IMR-90 (cell line): ENCODE data around the gene COX6A1. TPM values are rescaled to one million over a fixed set of nuclear protein-coding genes. Genes with fewer than 3 reads are reported as not detected.

Experiments used
- ATAC-seq: fragments of 200-7000 bp; cut with Tn5 transposase; 2 replicates; pipeline ENCODE4 v1.9.1; 2020; ENCODE audit warnings: low read depth, mild to moderate bottlenecking, moderate library complexity
- Bru-seq: library from RNA; stranded (reverse); fragments of 400-500 nt; gene quantifications from one replicate; lab custom pipeline; 2021; lab: Mats Ljungman, UMichigan
- BruChase-seq, 2 experiments: library from RNA; stranded (reverse); fragments of 400-500 nt; gene quantifications; one replicate each; lab custom pipeline; 2021; lab: Mats Ljungman, UMichigan
- BruUV-seq: library from RNA; stranded (reverse); fragments of 400-500 nt; replicated peaks from 2 replicates; lab custom pipeline; 2021; lab: Mats Ljungman, UMichigan
- CTCF ChIA-PET: fragments of 300-600 bp; formaldehyde crosslinking; extraction: SDS; loops from one replicate; lab custom pipeline; 2021; ENCODE audit warnings: antibody characterized with exemption; lab: Yijun Ruan, JAX
- POLR2A ChIA-PET: fragments of 300-600 bp; sonication (Branson Sonifier 250); formaldehyde crosslinking; loops from one replicate; lab custom pipeline; 2022; ENCODE audit warnings: antibody characterized with exemption; ENCODE audit not compliant: unreplicated experiment; lab: Charles Lee
- DNase-seq: peaks from one replicate; pipeline ENCODE4 v3.0.0; 2013
- H2AFZ ChIP-seq: replicated peaks from 2 replicates; pipeline ENCODE3; 2013; ENCODE audit warnings: low read length, mild to moderate bottlenecking; ENCODE audit not compliant: poor library complexity
- H2AK5ac ChIP-seq: 2 replicates; pipeline ENCODE4 v1.6.1; 2013; ENCODE audit warnings: low read depth, low read length, inconsistent platforms
- H2AK9ac ChIP-seq: replicated peaks from 2 replicates; pipeline ENCODE3; 2013; ENCODE audit warnings: mild to moderate bottlenecking, low read depth, low read length, moderate library complexity; ENCODE audit not compliant: poor library complexity
- H2BK120ac ChIP-seq: 2 replicates; pipeline ENCODE4 v1.6.1; 2013; ENCODE audit warnings: low read depth, low read length, inconsistent platforms
- H2BK15ac ChIP-seq: 3 replicates; pipeline ENCODE4 v1.6.1; 2013; ENCODE audit warnings: low read depth, low read length, inconsistent platforms
- H2BK20ac ChIP-seq: 2 replicates; pipeline ENCODE4 v1.6.1; 2013; ENCODE audit warnings: low read depth, mild to moderate bottlenecking, inconsistent platforms, low read length, moderate library complexity
- H2BK5ac ChIP-seq: 2 replicates; pipeline ENCODE4 v1.6.1; 2013; ENCODE audit warnings: mild to moderate bottlenecking, low read depth, low read length, inconsistent platforms; ENCODE audit not compliant: poor library complexity, severe bottlenecking
- H3K14ac ChIP-seq: replicated peaks from 2 replicates; pipeline ENCODE4 v1.6.1; 2013; ENCODE audit warnings: low read depth, low read length, inconsistent platforms
- H3K18ac ChIP-seq: 2 replicates; pipeline ENCODE4 v1.6.1; 2013; ENCODE audit warnings: low read depth, low read length, control low read depth
- H3K23ac ChIP-seq: 2 replicates; pipeline ENCODE4 v1.6.1; 2013; ENCODE audit warnings: low read depth, low read length, inconsistent platforms
- H3K27ac ChIP-seq: 2 replicates; pipeline ENCODE4 v1.5.1; 2013; ENCODE audit warnings: mild to moderate bottlenecking, control low read depth, low read length; ENCODE audit not compliant: insufficient read depth
- H3K27me3 ChIP-seq: 2 replicates; pipeline ENCODE4 v1.6.1; 2013; ENCODE audit warnings: low read length; ENCODE audit not compliant: control insufficient read depth, insufficient read depth
- H3K36me3 ChIP-seq: 2 replicates; pipeline ENCODE4 v1.6.1; 2013; ENCODE audit warnings: low read length, mixed read lengths; ENCODE audit not compliant: control insufficient read depth, insufficient read depth
- H3K4ac ChIP-seq: 2 replicates; pipeline ENCODE4 v1.6.1; 2013; ENCODE audit warnings: low read depth, low read length, inconsistent platforms
- H3K4me1 ChIP-seq: 2 replicates; pipeline ENCODE4 v1.6.1; 2013; ENCODE audit warnings: low read length, mixed read lengths; ENCODE audit not compliant: control insufficient read depth, insufficient read depth
- H3K4me2 ChIP-seq: 2 replicates; pipeline ENCODE4 v1.6.1; 2013; ENCODE audit warnings: low read depth, mild to moderate bottlenecking, control low read depth, low read length, moderate library complexity
- H3K4me3 ChIP-seq: 2 replicates; pipeline ENCODE4 v1.5.1; 2013; ENCODE audit warnings: low read depth, mild to moderate bottlenecking, control low read depth, low read length, moderate library complexity; ENCODE audit not compliant: insufficient read depth
- H3K56ac ChIP-seq: 2 replicates; pipeline ENCODE4 v1.6.1; 2013; ENCODE audit warnings: low read length, inconsistent platforms; ENCODE audit not compliant: insufficient read depth; ENCODE audit errors: extremely low read depth
- H3K79me1 ChIP-seq, 2 experiments: 2 replicates each; pipeline ENCODE4 v1.6.1; 2013; ENCODE audit warnings: low read length in 2 of 2, inconsistent platforms in 1 of 2, low read depth in 1 of 2
- H3K9ac ChIP-seq: 2 replicates; pipeline ENCODE4 v1.6.1; 2013; ENCODE audit warnings: low read depth, low read length, control low read depth
- H3K9me1 ChIP-seq: 2 replicates; pipeline ENCODE4 v1.6.1; 2013; ENCODE audit warnings: low read length, inconsistent platforms; ENCODE audit not compliant: insufficient read depth
- H3K9me3 ChIP-seq: 2 replicates; pipeline ENCODE4 v1.6.1; 2013; ENCODE audit warnings: low read length; ENCODE audit not compliant: control insufficient read depth, insufficient read depth
- H4K20me1 ChIP-seq: 2 replicates; pipeline ENCODE4 v1.6.1; 2013; ENCODE audit warnings: low read length, inconsistent platforms; ENCODE audit not compliant: insufficient read depth
- H4K5ac ChIP-seq: 2 replicates; pipeline ENCODE4 v1.6.1; 2013; ENCODE audit warnings: mild to moderate bottlenecking, low read depth, low read length, control low read depth
- H4K8ac ChIP-seq, 2 experiments: 2 replicates each; pipeline ENCODE4 v1.6.1; 2013; ENCODE audit warnings: low read depth in 2 of 2, low read length in 2 of 2, control low read depth in 1 of 2, inconsistent platforms in 1 of 2
- H4K91ac ChIP-seq: 2 replicates; pipeline ENCODE4 v1.6.1; 2013; ENCODE audit warnings: low read depth, low read length, inconsistent platforms; ENCODE audit not compliant: insufficient read depth
- MXI1 ChIP-seq: IDR thresholded peaks from 2 replicates; pipeline ENCODE4 v1.6.1; 2012; ENCODE audit warnings: low read depth, mild to moderate bottlenecking, low read length, moderate library complexity, borderline replicate concordance
- POLR2A ChIP-seq: IDR thresholded peaks from 2 replicates; pipeline ENCODE4 v1.6.1; 2012; ENCODE audit warnings: mild to moderate bottlenecking, low read depth, low read length
- RFX5 ChIP-seq: IDR thresholded peaks from 2 replicates; pipeline ENCODE4 v1.8.0; 2012; ENCODE audit warnings: low read depth, mild to moderate bottlenecking, low read length, moderate library complexity
- WGBS, 2 experiments: methylation state at CpG; one replicate each; pipeline versions ENCODE4 v1.1.5 to v1.1.7; 2013; ENCODE audit warnings: missing lambda C conversion rate in 2 of 2; ENCODE audit not compliant: insufficient read length in 1 of 2; ENCODE audit errors: extremely low coverage in 2 of 2; 5-methylcytosine and 5-hydroxymethylcytosine counted together
- dilution Hi-C: fragments of 300-500 bp; cut with HindIII; formaldehyde crosslinking; loops from one replicate; pipeline ENCODE4 v1.14.3; 2018; ENCODE audit warnings: low sequenced_read_pairs; ENCODE audit not compliant: unreplicated experiment
- in situ Hi-C: fragments of 300-500 bp; cut with MboI; formaldehyde crosslinking; loops from 3 replicates; pipeline ENCODE4 v1.14.3; 2019; ENCODE audit warnings: low sequenced_read_pairs, inconsistent platforms, mixed read lengths
- intact Hi-C: fragments of 100-400 bp; cut with micrococcal nuclease; formaldehyde crosslinking; loops from 2 replicates; pipeline ENCODE4 v1.10.0; 2022
- long read RNA-seq: library from polyadenylated mRNA; unstranded; transcript quantifications from one replicate; pipeline ENCODE4 v2.0.0, GENCODE V29; 2021; ENCODE audit not compliant: unreplicated experiment
- polyA plus RNA-seq, 3 experiments: library from polyadenylated mRNA; depleted of rRNA; stranded (reverse); fragments of >200 nt; gene quantifications; 2 replicates each; pipeline ENCODE4 v1.2.3, GENCODE V29; 2012; ENCODE audit warnings: low replicate concordance in 1 of 3
- total RNA-seq: library from RNA; depleted of rRNA; stranded (reverse); fragments of >200 nt; gene quantifications from 2 replicates; pipeline ENCODE4 v1.2.3, GENCODE V29; 2012; rRNA removed

COX6A1 gene
- 339 and 396 TPM in 2 replicates for total RNA-seq
- polyA plus RNA-seq (2012; rRNA removed): 541 and 664 TPM in 2 replicates
- polyA plus RNA-seq (2012; cell fraction: cytosol; rRNA removed): 1,474 and 2,112 TPM in 2 replicates
- 252 and 454 TPM in 2 replicates for polyA plus RNA-seq (2012; cell fraction: nucleus; rRNA removed; ENCODE audit: low replicate concordance)
- Bru-seq, nascent RNA: percentile 99 among the genes with signal in this experiment
- percentile 98 among the genes with signal in this experiment for BruChase-seq, experiment 1, labeled RNA remaining after a 6-hour chase
- percentile 97 among the genes with signal in this experiment for BruChase-seq, experiment 2, labeled RNA remaining after a 2-hour chase
- long read RNA-seq, transcript COX6A1-201 (3 exons, 572 nt): major isoform, 94 of 106 reads
- long read RNA-seq, transcript COX6A1-202 (1 exons, 767 nt): minor isoform, 8 of 106 reads
- long read RNA-seq, partial matches to known transcripts: 4 of 106 reads
- long read RNA-seq, other reads (novel, unspliced or antisense): 0 of 106 reads

- peak within 1 kb of the TSS; percentile 40 for H2BK5ac ChIP-seq
- H2AK5ac ChIP-seq: peak within 1 kb of the TSS; percentile 75; the same call in 1 of the 2 replicates
- POLR2A ChIA-PET: no interaction called here
- 0 out of 2 replicates have a peak, but pooled peaks cover 7% of the 10 kb centered on the region for H4K20me1 ChIP-seq
- H3K14ac ChIP-seq: peak within 1 kb of the TSS; percentile 56
- H3K9ac ChIP-seq: peak within 1 kb of the TSS; percentile 83
- H2BK120ac ChIP-seq: 0 out of 2 replicates have a peak within 1 kb of the TSS, but pooled peaks have one; percentile 21
- peaks cover 4% of the 10 kb centered on the region for H3K27me3 ChIP-seq
- H3K9me3 ChIP-seq: no peaks in the 10 kb centered on the region
- intact Hi-C loops: no loop called here
- peak within 1 kb of the TSS; percentile 69 for H3K56ac ChIP-seq
- peak within 1 kb of the TSS; percentile 26; the same call in 1 of the 2 replicates for H3K18ac ChIP-seq
- dilution Hi-C loops: no loop called here
- peaks cover 4% of the 10 kb centered on the region; the same call in 1 of the 2 replicates for H3K4me1 ChIP-seq
- H3K27ac ChIP-seq: peak within 1 kb of the TSS; percentile 59
- H2BK20ac ChIP-seq: no peak within 1 kb of the TSS
- 2% methylated on average over 39 of the region's 59 CpGs; no CpG with 5 or more reads in 1 of the 2 experiments for WGBS, 2 experiments
- H2AK9ac ChIP-seq: peak within 1 kb of the TSS; percentile 77
- peaks cover 10 to 33% of the 10 kb centered on the region in 2 experiments for H3K79me1 ChIP-seq
- H2BK15ac ChIP-seq: no peak within 1 kb of the TSS; the same call in 2 of the 3 replicates
- ATAC-seq (peak; percentile 99), DNase-seq (peak; percentile 97)
- in situ Hi-C loops: loop anchor here (25.0 kb wide), 1 partner anchor 101 kb away; the partner anchor contains the start of gene PLA2G1B
- H2AFZ ChIP-seq: peak within 1 kb of the TSS; percentile 98
- H4K5ac ChIP-seq: peak within 1 kb of the TSS; percentile 97
- H3K9me1 ChIP-seq: no peaks in the 10 kb centered on the region
- H4K8ac ChIP-seq: peak within 1 kb of the TSS; percentile 90 to 98
- 0 out of 2 replicates have a peak, but pooled peaks have one; percentile 9 for TF ChIP-seq MXI1
- peak; percentile 57; the same call in 1 of the 2 replicates for TF ChIP-seq POLR2A
- TF ChIP-seq RFX5: no peak
- peak within 1 kb of the TSS; percentile 97 for H3K4me2 ChIP-seq
- peak within 1 kb of the TSS; percentile 33 for H3K23ac ChIP-seq
- H3K36me3 ChIP-seq: peaks cover 3% of the 10 kb centered on the region
- H3K4me3 ChIP-seq: peak within 1 kb of the TSS; percentile 79
- H4K91ac ChIP-seq: peak within 1 kb of the TSS; percentile 46
- BruUV-seq: TSS peak; percentile 75
- CTCF ChIA-PET: interaction anchor here (1.0 kb wide), 1 partner anchor 211 kb away, joined by 3 read pairs; no protein-coding TSS in a partner anchor
- peak within 1 kb of the TSS; percentile 75 for H3K4ac ChIP-seq
These were observed at the start of gene COX6A1 for GRCh38 chr12:120437735-120438494. COX6A1 (plus strand) TSS chr12:120438113; CDS start chr12:120438127, 14 bp downstream.
